ENCODE results near the gene AIF1L.

AIF1L gene

GRCh38 chr9:131161585-131161984 is 65.3 kb downstream of the AIF1L start:
- H3K9ac ChIP-seq (ENCODE audit: low read depth in 1 of 2, low read length in 2 of 2) = no peak overlapping the region
- H3K36me3 ChIP-seq (ENCODE audit: control insufficient read depth in 1 of 2, insufficient read depth in 2 of 2, low read length in 2 of 2) = peaks cover 30 to 59% of the 10 kb centered on the region in 2 donors

GRCh38 chr9:131162886-131163285 is 66.6 kb downstream of the AIF1L start:
- no peak overlapping the region for H3K27ac ChIP-seq (ENCODE audit: low read depth, low read length)
- H3K36me3 ChIP-seq (ENCODE audit: control insufficient read depth in 1 of 2, insufficient read depth in 2 of 2, low read length in 2 of 2) = peaks cover 30 to 57% of the 10 kb centered on the region in 2 donors
- no peaks in the 10 kb centered on the region for H3K9me3 ChIP-seq (ENCODE audit: control insufficient read depth in 1 of 2, low read length in 2 of 2)
- H3K9ac ChIP-seq (ENCODE audit: low read depth in 1 of 2, low read length in 2 of 2) = no peak overlapping the region
- H3K27me3 ChIP-seq (ENCODE audit: control insufficient read depth in 1 of 2, insufficient read depth in 2 of 2, low read length in 2 of 2) = no peaks in the 10 kb centered on the region
- H3K4me1 ChIP-seq (ENCODE audit: control insufficient read depth in 1 of 2, insufficient read depth in 2 of 2, low read length in 2 of 2) = no peaks in the 10 kb centered on the region
- H3K4me3 ChIP-seq (ENCODE audit: low read depth in 1 of 2, low read length in 2 of 2) = no peak overlapping the region

More at GRCh38 chr9:131161585-131161984, 65.3 kb downstream of the AIF1L start:
- Histone ChIP-seq H3K27ac (ENCODE audit: low read depth, low read length) (no peak overlapping the region), H3K4me1 (ENCODE audit: control insufficient read depth in 1 of 2, insufficient read depth in 2 of 2, low read length in 2 of 2) (no peaks in the 10 kb centered on the region), H3K4me3 (ENCODE audit: low read depth in 1 of 2, low read length in 2 of 2) (no peak overlapping the region), H3K27me3 (ENCODE audit: control insufficient read depth in 1 of 2, insufficient read depth in 2 of 2, low read length in 2 of 2) (no peaks in the 10 kb centered on the region), H3K9me3 (ENCODE audit: control insufficient read depth in 1 of 2, low read length in 2 of 2) (no peaks in the 10 kb centered on the region)

GRCh38 chr9:131165523-131165922 is 69.2 kb downstream of the AIF1L start:
- Histone ChIP-seq H3K27me3 (ENCODE audit: control insufficient read depth in 1 of 2, insufficient read depth in 2 of 2, low read length in 2 of 2) (no peaks in the 10 kb centered on the region), H3K27ac (ENCODE audit: low read depth, low read length) (no peak overlapping the region), H3K4me3 (ENCODE audit: low read depth in 1 of 2, low read length in 2 of 2) (no peak overlapping the region), H3K4me1 (ENCODE audit: control insufficient read depth in 1 of 2, insufficient read depth in 2 of 2, low read length in 2 of 2) (no peaks in the 10 kb centered on the region), H3K9ac (ENCODE audit: low read depth in 1 of 2, low read length in 2 of 2) (no peak overlapping the region), H3K9me3 (ENCODE audit: control insufficient read depth in 1 of 2, low read length in 2 of 2) (no peaks in the 10 kb centered on the region), H3K36me3 (ENCODE audit: control insufficient read depth in 1 of 2, insufficient read depth in 2 of 2, low read length in 2 of 2) (peaks cover 28 to 62% of the 10 kb centered on the region in 2 donors)

GRCh38 chr9:131167146-131167692 is 70.9 kb downstream of the AIF1L start:
- Histone ChIP-seq H3K4me1 (ENCODE audit: control insufficient read depth in 1 of 2, insufficient read depth in 2 of 2, low read length in 2 of 2) (no peaks in the 10 kb centered on the region), H3K36me3 (ENCODE audit: control insufficient read depth in 1 of 2, insufficient read depth in 2 of 2, low read length in 2 of 2) (peaks cover 22 to 56% of the 10 kb centered on the region in 2 donors), H3K9ac (ENCODE audit: low read depth in 1 of 2, low read length in 2 of 2) (no peak overlapping the region), H3K9me3 (ENCODE audit: control insufficient read depth in 1 of 2, low read length in 2 of 2) (no peaks in the 10 kb centered on the region), H3K4me3 (ENCODE audit: low read depth in 1 of 2, low read length in 2 of 2) (no peak overlapping the region), H3K27ac (ENCODE audit: low read depth, low read length) (no peak overlapping the region), H3K27me3 (ENCODE audit: control insufficient read depth in 1 of 2, insufficient read depth in 2 of 2, low read length in 2 of 2) (no peaks in the 10 kb centered on the region)

- H3K4me3 ChIP-seq (ENCODE audit: low read depth in 1 of 2, low read length in 2 of 2) = no peak overlapping the region
- H3K4me1 ChIP-seq (ENCODE audit: control insufficient read depth in 1 of 2, insufficient read depth in 2 of 2, low read length in 2 of 2) = no peaks in the 10 kb centered on the region
- H3K9me3 ChIP-seq (ENCODE audit: control insufficient read depth in 1 of 2, low read length in 2 of 2) = no peaks in the 10 kb centered on the region
- H3K36me3 ChIP-seq (ENCODE audit: control insufficient read depth in 1 of 2, insufficient read depth in 2 of 2, low read length in 2 of 2) = peaks cover 17 to 49% of the 10 kb centered on the region in 2 donors
- H3K9ac ChIP-seq (ENCODE audit: low read depth in 1 of 2, low read length in 2 of 2) = no peak overlapping the region
- H3K27me3 ChIP-seq (ENCODE audit: control insufficient read depth in 1 of 2, insufficient read depth in 2 of 2, low read length in 2 of 2) = no peaks in the 10 kb centered on the region
- no peak overlapping the region for H3K27ac ChIP-seq (ENCODE audit: low read depth, low read length)
Observed at GRCh38 chr9:131167936-131168335, 71.6 kb downstream of the AIF1L start.

GRCh38 chr9:131169563-131170240 is 73.4 kb downstream of the AIF1L start:
- Histone ChIP-seq H3K27ac (ENCODE audit: low read depth, low read length) (no peak overlapping the region), H3K4me1 (ENCODE audit: control insufficient read depth in 1 of 2, insufficient read depth in 2 of 2, low read length in 2 of 2) (no peaks in the 10 kb centered on the region), H3K36me3 (ENCODE audit: control insufficient read depth in 1 of 2, insufficient read depth in 2 of 2, low read length in 2 of 2) (peaks cover 6 to 46% of the 10 kb centered on the region in 2 donors), H3K9ac (ENCODE audit: low read depth in 1 of 2, low read length in 2 of 2) (no peak overlapping the region), H3K4me3 (ENCODE audit: low read depth in 1 of 2, low read length in 2 of 2) (no peak overlapping the region), H3K9me3 (ENCODE audit: control insufficient read depth in 1 of 2, low read length in 2 of 2) (no peaks in the 10 kb centered on the region), H3K27me3 (ENCODE audit: control insufficient read depth in 1 of 2, insufficient read depth in 2 of 2, low read length in 2 of 2) (no peaks in the 10 kb centered on the region)

All from duodenal mucosa (tissue), 2 donors.